T1000 (cell line): Measurements from ENCODE around the gene IQUB.
"Not testable (repeated sequence)": the region's sequence is repeated elsewhere in the genome, so short reads cannot be mapped to it uniquely, and the experiment has no call there.

Experiments
- DNase-seq: peaks from one replicate; lab custom pipeline; 2025; ENCODE audit warnings: mixed read lengths; lab: John Stamatoyannopoulos, UW

The IQUB gene

DNA sequence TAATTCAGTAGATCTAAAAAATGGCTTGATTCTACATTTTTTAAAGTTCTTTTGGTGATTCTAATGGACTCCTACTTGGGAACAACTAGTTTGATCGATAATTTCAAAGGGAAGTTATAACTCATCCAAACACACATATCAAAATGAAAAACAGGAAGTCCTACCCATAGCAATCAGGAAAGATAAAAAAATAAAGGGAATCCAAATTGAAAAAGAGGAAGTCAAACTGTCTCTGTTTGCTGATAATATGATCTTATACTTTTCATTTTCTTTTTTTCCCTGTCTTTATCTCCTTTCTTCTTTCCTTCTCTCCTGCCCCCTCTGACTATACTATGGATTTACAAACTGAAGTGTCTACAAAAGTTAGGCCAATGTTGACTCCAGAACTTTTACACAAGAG, 118.8 kb downstream of the IQUB start:
- no peak for DNase-seq

DNA sequence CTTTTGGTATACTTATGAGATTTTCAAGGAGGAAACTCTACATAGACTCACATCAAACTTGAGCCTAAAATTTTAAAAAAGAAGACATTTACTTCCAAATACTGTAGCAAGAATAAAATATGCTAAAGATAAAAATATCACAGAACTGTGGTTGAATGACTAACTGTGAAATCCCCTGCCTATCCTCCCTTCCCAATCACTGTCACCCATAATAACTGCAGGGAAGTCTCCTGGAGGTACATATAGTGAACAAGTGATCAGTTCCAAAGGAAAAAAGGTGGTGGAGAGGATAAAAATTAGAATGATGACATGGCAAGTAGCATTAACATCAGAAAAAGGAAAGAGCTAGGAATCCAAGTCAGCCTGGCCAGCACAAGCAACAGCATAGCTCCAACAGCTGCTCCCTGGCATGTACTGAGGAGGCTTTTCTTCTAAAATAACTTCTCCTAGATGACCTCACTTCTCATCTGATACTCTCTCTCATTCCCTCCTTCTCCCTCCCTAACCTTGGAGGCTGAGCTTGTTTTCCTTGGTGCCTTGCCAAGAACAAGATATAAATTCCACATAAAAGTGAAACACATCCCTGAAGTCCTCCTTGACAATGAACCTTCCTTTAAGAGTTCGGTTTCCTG, 124.0 kb downstream of the IQUB start:
- no peak for DNase-seq

DNA sequence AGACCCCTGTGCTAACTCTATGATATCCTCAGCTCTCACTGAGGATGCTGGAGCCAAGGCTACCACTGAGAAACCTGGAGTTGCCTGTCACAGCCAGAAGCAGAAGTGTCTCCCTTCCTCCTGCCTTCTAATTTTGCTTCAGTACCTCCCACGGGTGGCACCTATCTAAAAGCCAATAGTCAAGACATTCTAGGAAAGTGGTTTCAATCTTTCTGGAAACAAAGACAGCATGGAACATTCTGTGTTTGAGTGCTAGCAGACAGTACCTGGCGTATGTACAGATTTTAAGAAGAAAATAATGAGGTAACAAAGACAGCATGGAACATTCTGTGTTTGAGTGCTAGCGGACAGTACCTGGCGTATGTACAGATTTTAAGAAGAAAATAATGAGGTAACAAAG, 126.4 kb downstream of the IQUB start:
- DNase-seq, result not testable (repeated sequence)
